ENCODE measurements around the gene IMMP2L. TPM values are rescaled to one million over a fixed set of nuclear protein-coding genes. Genes with fewer than 3 reads are reported as not detected.

The IMMP2L gene
- total RNA-seq, 4 donors from 2014 or later, result 19.0 to 37.2 (median 21.3) TPM

DNA sequence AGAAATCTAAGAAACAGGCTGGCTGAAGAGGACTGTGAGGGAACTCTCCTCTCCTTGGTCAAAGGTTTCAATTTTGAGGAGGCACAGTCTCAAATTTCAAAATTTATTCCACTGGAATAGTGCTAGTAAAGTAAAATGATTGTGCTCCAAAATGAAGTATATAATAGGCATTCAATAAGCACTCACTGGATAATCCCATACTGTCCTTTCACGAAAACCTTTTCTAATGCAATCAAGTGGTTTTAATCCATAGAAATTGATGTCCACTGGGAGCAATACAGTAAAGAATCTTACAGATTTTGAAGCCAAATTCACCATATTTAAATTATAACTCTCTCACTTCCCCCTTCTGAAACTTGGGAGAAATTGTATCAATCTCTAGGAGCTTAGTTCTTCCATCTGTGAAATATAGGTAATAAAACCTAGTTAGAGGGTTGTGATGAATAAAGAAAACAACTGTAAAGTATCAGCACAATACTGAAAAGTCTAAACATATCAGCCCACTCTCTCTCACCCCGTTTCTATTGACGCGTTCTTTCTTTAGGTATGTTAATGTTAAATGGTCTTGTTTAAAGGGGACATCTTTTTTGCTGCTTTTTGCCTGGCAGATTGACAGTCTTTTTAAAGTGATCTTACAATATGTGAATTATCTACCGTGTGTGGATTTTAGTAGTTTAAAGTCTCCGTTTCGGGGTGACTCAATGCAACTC is 512.2 kb downstream of the IMMP2L start:
- TF ChIP-seq, protein P1, sequence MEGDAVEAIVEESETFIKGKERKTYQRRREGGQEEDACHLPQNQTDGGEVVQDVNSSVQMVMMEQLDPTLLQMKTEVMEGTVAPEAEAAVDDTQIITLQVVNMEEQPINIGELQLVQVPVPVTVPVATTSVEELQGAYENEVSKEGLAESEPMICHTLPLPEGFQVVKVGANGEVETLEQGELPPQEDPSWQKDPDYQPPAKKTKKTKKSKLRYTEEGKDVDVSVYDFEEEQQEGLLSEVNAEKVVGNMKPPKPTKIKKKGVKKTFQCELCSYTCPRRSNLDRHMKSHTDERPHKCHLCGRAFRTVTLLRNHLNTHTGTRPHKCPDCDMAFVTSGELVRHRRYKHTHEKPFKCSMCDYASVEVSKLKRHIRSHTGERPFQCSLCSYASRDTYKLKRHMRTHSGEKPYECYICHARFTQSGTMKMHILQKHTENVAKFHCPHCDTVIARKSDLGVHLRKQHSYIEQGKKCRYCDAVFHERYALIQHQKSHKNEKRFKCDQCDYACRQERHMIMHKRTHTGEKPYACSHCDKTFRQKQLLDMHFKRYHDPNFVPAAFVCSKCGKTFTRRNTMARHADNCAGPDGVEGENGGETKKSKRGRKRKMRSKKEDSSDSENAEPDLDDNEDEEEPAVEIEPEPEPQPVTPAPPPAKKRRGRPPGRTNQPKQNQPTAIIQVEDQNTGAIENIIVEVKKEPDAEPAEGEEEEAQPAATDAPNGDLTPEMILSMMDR (IDR thresholded peaks at IDR 0.05; ENCODE audit: low read depth), result no peak

GRCh38 chr7:111047595-111047994 is 514.7 kb downstream of the IMMP2L start:
- TF ChIP-seq, protein P1 (IDR thresholded peaks at IDR 0.05; ENCODE audit: low read depth), result no peak

DNA sequence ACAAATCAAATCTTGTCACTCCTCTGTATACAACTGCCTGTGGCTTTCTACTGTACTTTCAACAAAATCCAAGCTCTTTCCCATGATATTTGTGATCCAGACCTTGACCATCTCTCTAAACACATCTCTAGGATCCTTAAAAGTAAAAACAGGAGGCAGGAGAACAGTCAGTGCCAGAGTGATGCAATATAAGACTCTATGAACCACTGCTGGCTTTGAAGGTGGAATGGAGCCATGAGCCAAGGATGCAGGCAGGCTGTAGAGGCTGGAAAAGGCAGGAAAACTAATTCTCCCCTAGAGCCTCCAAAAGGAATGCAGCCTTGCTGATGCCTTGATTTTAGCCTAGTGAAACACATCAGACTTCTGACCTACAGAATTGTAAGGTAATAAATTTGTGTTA is 516.8 kb downstream of the IMMP2L start:
- TF ChIP-seq, protein P1 (IDR thresholded peaks at IDR 0.05; ENCODE audit: low read depth), result no peak

DNA sequence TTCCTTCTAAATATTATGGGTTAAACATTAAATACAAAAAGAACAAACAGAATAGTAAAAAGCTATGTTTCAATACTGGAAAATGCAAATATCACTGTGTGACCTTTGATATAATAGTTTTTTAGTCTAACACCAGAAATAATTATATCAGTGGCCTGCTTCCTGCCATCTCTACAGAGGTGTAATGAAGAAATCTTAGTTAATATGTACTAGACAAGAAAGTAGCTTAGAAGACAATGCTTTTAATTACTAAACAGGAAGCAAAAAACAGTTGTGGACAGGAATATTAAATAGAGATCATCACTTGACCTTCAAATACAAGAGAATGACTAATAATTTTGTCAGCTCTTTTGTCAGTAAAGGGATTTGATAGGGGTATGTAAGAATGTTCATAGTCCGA is 518.7 kb downstream of the IMMP2L start:
- TF ChIP-seq, protein P1 (IDR thresholded peaks at IDR 0.05; ENCODE audit: low read depth), result no peak

- TF ChIP-seq, protein P1 (IDR thresholded peaks at IDR 0.05; ENCODE audit: low read depth), result no peak
These were observed 519.5 kb downstream of the IMMP2L start for GRCh38 chr7:111042842-111043241.

GRCh38 chr7:111041577-111041976 is 520.7 kb downstream of the IMMP2L start:
- TF ChIP-seq, protein P1 (IDR thresholded peaks at IDR 0.05; ENCODE audit: low read depth), result no peak

DNA sequence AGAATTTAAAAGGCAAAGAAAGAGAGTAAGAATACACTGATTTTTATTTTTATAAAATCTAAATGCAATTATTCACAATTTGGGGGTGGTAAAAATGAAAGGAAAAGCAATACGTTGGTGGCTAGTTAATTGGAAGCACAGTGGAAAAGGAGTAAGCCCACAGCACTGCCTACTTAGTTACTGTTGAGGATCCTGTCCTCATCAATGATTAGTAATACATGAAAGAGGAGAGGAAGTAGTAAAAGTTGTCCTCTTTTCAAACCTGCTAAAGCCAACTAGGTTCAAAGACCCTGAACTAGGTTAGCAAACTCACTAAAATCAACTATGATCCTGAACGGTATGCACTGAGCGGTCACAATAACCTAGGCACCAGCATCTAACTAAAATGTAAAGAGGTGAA is 524.1 kb downstream of the IMMP2L start:
- TF ChIP-seq, protein P1 (IDR thresholded peaks at IDR 0.05; ENCODE audit: low read depth), result no peak

Data from subcutaneous adipose tissue (tissue), 4 donors.